Measurements from ENCODE around the gene MTG2. TPM values are rescaled to one million over a fixed set of nuclear protein-coding genes. Genes with fewer than 3 reads are reported as not detected.

Gene MTG2
- total RNA-seq, 1 donor from 2014 or later, result 24.0 TPM

DNA sequence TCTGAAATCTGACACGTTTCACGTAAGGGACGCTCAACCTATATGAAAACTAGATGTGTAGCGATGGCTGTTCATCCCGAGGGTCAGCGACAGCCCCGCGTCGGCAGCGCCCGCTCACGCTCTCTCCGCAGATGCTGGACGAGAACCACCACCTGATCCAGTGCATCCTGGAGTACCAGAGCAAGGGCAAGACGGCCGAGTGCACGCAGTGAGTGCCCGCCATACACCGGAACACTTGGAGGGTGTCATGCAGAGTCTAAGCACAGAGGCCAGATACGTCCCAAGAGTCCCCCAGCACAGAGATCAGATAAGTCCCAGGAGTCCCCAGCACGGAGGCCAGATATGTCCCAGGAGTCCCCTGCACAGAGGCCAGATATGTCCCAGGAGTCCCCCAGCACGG is 24.3 kb upstream of the MTG2 start:
- H3K36me3 ChIP-seq (ENCODE audit: control insufficient read depth, insufficient read depth, low read length), result peaks cover 15% of the 10 kb centered on the region
- TF ChIP-seq, protein P1, sequence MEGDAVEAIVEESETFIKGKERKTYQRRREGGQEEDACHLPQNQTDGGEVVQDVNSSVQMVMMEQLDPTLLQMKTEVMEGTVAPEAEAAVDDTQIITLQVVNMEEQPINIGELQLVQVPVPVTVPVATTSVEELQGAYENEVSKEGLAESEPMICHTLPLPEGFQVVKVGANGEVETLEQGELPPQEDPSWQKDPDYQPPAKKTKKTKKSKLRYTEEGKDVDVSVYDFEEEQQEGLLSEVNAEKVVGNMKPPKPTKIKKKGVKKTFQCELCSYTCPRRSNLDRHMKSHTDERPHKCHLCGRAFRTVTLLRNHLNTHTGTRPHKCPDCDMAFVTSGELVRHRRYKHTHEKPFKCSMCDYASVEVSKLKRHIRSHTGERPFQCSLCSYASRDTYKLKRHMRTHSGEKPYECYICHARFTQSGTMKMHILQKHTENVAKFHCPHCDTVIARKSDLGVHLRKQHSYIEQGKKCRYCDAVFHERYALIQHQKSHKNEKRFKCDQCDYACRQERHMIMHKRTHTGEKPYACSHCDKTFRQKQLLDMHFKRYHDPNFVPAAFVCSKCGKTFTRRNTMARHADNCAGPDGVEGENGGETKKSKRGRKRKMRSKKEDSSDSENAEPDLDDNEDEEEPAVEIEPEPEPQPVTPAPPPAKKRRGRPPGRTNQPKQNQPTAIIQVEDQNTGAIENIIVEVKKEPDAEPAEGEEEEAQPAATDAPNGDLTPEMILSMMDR (IDR thresholded peaks at IDR 0.05; ENCODE audit: insufficient read depth, low read length, severe bottlenecking), result no peak

DNA sequence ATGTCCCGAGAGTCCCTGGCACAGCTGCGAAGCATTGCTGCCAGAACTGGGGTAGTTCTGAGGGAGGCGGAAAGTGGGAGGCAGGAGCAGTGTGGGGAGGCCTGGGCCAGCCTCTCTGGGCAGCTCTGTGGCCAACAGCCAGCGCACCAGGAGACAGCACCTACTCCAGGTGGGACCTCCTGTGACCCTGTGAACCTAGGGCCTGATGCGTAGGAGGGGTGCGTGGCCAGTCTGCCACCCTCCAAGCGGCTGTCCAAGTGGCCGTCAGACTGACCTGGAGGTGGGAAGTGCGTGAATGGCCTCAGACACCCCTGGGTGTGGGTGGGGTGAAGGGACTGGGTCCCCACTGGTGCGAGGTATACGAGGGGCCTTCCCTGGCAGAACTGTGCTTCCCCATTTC is 23.8 kb upstream of the MTG2 start:
- no peak overlapping the region for H3K4me3 ChIP-seq (ENCODE audit: low read depth, low read length)
- DNase-seq (ENCODE audit: low read depth), result no peak
- TF ChIP-seq, protein P1 (IDR thresholded peaks at IDR 0.05; ENCODE audit: insufficient read depth, low read length, severe bottlenecking), result no peak
- H3K27me3 ChIP-seq (ENCODE audit: control insufficient read depth, insufficient read depth, low read length), result no peaks in the 10 kb centered on the region
- H3K36me3 ChIP-seq (ENCODE audit: control insufficient read depth, insufficient read depth, low read length), result peaks cover 18% of the 10 kb centered on the region
- FAIRE-seq, result no peak

More for the DNA sequence above, 24.3 kb upstream of the MTG2 start:
- H3K27me3 ChIP-seq (ENCODE audit: control insufficient read depth, insufficient read depth, low read length), result no peaks in the 10 kb centered on the region
- FAIRE-seq, result no peak
- no peak overlapping the region for H3K4me3 ChIP-seq (ENCODE audit: low read depth, low read length)
- DNase-seq (ENCODE audit: low read depth), result no peak

DNA sequence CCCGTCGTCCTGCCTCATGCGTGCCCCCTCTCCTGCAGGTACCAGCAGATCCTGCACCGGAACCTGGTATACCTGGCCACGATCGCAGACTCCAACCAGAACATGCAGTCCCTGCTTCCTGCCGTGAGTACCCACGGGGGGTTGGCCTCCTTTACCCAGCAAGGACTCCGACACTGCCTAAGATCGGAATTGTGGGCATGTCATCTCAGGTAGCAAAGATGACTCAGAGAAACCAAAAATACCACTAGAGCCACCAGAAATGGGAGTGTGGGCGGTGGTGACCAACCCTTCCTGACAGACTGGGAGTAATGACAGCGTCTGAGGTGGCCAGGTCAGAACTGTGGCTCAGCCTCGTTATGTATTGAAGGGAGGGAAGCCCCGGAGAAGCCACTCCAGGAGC is 23.0 kb upstream of the MTG2 start:
- peak; percentile 98 for DNase-seq (ENCODE audit: low read depth)
- H3K27me3 ChIP-seq (ENCODE audit: control insufficient read depth, insufficient read depth, low read length), result no peaks in the 10 kb centered on the region
- TF ChIP-seq, protein P1 (IDR thresholded peaks at IDR 0.05; ENCODE audit: insufficient read depth, low read length, severe bottlenecking), result no peak
- H3K4me3 ChIP-seq (ENCODE audit: low read depth, low read length), result no peak overlapping the region
- FAIRE-seq, result peak; percentile 89
- H3K36me3 ChIP-seq (ENCODE audit: control insufficient read depth, insufficient read depth, low read length), result peaks cover 22% of the 10 kb centered on the region

DNA sequence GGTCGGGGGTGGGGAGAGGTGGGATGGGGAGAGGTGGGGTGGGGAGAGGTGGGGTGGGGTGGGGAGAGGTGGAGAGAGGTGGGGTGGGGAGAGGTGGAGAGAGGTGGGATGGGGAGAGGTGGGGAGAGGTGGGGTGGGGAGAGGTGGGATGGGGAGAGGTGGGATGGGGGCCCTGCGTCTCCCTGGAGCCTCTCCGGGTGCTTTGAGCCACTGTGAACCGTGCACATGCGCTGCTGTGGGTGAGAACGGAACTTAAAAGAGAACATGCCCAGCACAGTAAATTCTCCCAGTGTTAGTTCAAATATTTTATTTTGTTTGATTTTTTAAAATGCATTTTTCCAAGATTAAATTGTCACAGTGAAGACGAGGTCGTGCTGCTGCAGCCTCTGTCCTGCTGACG is 22.6 kb upstream of the MTG2 start:
- FAIRE-seq, result no peak
- no peak overlapping the region for H3K4me3 ChIP-seq (ENCODE audit: low read depth, low read length)
- no peaks in the 10 kb centered on the region for H3K27me3 ChIP-seq (ENCODE audit: control insufficient read depth, insufficient read depth, low read length)
- no peak for DNase-seq (ENCODE audit: low read depth)
- TF ChIP-seq, protein P1 (IDR thresholded peaks at IDR 0.05; ENCODE audit: insufficient read depth, low read length, severe bottlenecking), result no peak
- H3K36me3 ChIP-seq (ENCODE audit: control insufficient read depth, insufficient read depth, low read length), result peaks cover 26% of the 10 kb centered on the region

DNA sequence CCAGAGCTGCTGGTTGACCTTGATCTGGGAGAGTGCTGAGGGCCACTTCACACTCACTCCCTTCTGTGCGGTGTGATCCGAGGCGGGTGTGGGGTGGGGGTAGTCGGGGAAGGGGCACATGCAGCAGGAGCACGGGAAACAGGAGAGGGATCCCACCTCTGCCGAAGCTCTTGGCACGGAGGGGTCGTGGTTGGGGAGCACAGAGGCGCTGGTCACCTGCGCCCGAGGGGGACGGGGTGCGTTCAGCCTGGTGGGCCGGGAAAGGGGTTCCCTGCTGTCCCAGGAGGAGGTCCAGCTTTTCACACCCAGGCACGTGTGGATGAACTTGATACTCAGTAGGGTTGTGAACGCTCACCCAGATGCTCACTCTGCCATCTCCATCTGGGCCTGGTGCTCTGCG is 22.0 kb upstream of the MTG2 start:
- DNase-seq (ENCODE audit: low read depth) (no peak), FAIRE-seq (no peak)
- Histone ChIP-seq H3K27me3 (ENCODE audit: control insufficient read depth, insufficient read depth, low read length) (no peaks in the 10 kb centered on the region), H3K36me3 (ENCODE audit: control insufficient read depth, insufficient read depth, low read length) (peaks cover 31% of the 10 kb centered on the region), H3K4me3 (ENCODE audit: low read depth, low read length) (no peak overlapping the region)
- TF ChIP-seq, protein P1 (IDR thresholded peaks at IDR 0.05; ENCODE audit: insufficient read depth, low read length, severe bottlenecking), result no peak

DNA sequence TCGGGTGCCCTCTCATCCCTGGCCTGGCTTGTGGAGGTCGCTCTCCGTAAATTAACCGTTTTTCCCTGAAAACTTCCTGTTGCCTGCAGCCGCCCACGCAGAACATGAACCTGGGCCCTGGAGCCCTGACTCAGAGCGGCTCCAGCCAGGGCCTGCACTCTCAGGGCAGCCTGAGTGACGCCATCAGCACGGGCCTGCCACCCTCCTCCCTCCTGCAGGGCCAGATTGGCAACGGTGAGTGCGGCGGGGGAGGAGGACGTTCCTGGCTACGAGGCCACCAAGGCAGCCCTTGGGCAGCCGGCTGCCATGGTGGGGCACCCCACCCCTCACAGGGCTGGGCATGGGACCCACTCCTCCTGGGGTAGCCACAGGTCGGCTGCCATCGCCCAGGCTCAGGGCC is 21.5 kb upstream of the MTG2 start:
- FAIRE-seq (no peak), DNase-seq (ENCODE audit: low read depth) (peak; percentile 82)
- Histone ChIP-seq H3K27me3 (ENCODE audit: control insufficient read depth, insufficient read depth, low read length) (no peaks in the 10 kb centered on the region), H3K4me3 (ENCODE audit: low read depth, low read length) (no peak overlapping the region), H3K36me3 (ENCODE audit: control insufficient read depth, insufficient read depth, low read length) (peaks cover 31% of the 10 kb centered on the region)
- TF ChIP-seq, protein P1 (IDR thresholded peaks at IDR 0.05; ENCODE audit: insufficient read depth, low read length, severe bottlenecking), result no peak

Data from bronchial epithelial cell (primary cell).